ENCODE data around the gene ESYT3. TPM values are rescaled to one million over a fixed set of nuclear protein-coding genes. Genes with fewer than 3 reads are reported as not detected.
"Not testable (repeated sequence)": the region's sequence is repeated elsewhere in the genome, so short reads cannot be mapped to it uniquely, and the experiment has no call there.

The ESYT3 gene
- total RNA-seq, 4 donors from 2014 or later, result 0.57 to 2.9 (median 1.2) TPM

DNA sequence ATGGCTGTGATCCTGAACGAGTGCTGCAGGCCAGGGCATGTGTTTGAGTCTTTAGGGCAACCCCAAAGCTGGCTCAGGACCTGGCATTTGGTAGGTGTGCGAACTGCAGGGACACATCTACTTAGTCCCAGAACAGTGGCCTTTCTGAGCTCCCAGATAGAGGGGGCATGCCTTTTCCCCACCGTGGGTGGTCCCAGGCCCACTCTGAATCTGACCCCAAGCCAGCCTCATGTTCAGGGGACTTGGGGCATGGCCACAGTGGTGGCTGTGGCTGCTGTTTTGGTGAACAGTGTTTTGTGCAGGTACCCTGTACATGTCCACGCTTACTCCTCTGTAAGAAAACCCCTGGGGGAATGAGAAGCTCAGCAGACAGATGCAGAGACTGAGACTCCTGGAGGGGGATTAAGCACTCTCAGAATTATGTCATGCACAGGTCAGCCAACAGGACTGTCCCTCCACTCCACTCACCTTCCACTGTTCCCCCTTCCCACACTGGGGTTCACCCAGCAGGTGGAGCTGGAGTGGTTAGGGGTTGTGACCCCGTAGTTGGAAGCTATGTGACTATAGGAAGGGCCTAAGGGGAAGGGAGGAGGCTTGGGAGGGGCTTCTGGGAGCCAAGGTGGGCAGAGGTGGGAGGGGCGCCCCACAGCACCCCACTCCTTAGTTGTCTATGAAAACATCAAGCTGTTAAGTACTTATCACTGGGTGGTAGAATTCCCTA, 16.4 kb downstream of the ESYT3 start:
- TF ChIP-seq POLR2A (IDR thresholded peaks at IDR 0.05), result no peak
- no peak for DNase-seq
- 61 to 66% methylated on average over 3 to 5 of the region's 6 CpGs for WGBS, 2 donors
- H3K36me3 ChIP-seq, result no peaks in the 10 kb centered on the region
- H3K4me3 ChIP-seq, result no peak overlapping the region
- intact Hi-C loops (cut with DNase I), result no loop called here
- no peaks in the 10 kb centered on the region for H3K9me3 ChIP-seq
- H3K4me1 ChIP-seq, result peaks cover 0 to 4% (median 0%) of the 10 kb centered on the region in 3 donors
- H3K27ac ChIP-seq, result no peak overlapping the region
- peaks cover 0 to 6% (median 0%) of the 10 kb centered on the region in 4 donors for H3K27me3 ChIP-seq

DNA sequence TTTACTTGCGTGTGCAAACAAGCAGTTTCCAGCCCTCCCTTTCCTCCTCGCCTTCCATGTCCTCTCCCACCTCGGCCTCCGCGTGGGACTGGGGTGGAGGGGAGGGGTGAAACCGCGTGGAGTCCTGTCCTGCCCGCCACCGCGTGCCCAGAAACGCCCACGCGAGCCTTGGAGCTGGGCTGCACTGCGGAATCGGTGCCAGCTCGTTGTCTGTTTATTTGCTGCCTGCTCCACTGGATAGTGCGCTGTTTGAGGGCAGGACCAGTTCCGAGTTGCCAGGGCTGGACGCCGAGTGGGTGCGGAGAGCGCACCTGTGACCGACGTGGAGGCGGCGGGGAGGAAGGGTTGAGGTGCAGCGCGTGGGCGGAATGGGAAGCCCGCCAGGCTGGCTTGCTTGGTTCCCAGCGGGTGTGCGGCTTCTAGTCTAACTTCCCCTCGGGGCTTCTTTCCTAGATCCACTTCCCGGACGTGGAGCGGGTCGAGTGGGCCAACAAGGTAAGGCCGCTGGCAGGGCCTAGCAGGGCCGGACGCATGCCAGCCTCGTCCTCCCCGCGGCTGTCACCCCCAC, 17.3 kb downstream of the ESYT3 start:
- Histone ChIP-seq H3K27me3 (peaks cover 0 to 6% (median 0%) of the 10 kb centered on the region in 4 donors), H3K4me3 (no peak overlapping the region), H3K27ac (no peak overlapping the region), H3K36me3 (no peaks in the 10 kb centered on the region), H3K9me3 (no peaks in the 10 kb centered on the region), H3K4me1 (peaks cover 0 to 4% (median 0%) of the 10 kb centered on the region in 3 donors)
- no peak for DNase-seq
- intact Hi-C loops (cut with DNase I), result no loop called here
- TF ChIP-seq, protein P1, sequence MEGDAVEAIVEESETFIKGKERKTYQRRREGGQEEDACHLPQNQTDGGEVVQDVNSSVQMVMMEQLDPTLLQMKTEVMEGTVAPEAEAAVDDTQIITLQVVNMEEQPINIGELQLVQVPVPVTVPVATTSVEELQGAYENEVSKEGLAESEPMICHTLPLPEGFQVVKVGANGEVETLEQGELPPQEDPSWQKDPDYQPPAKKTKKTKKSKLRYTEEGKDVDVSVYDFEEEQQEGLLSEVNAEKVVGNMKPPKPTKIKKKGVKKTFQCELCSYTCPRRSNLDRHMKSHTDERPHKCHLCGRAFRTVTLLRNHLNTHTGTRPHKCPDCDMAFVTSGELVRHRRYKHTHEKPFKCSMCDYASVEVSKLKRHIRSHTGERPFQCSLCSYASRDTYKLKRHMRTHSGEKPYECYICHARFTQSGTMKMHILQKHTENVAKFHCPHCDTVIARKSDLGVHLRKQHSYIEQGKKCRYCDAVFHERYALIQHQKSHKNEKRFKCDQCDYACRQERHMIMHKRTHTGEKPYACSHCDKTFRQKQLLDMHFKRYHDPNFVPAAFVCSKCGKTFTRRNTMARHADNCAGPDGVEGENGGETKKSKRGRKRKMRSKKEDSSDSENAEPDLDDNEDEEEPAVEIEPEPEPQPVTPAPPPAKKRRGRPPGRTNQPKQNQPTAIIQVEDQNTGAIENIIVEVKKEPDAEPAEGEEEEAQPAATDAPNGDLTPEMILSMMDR (IDR thresholded peaks at IDR 0.05), result no peak
- TF ChIP-seq POLR2A (IDR thresholded peaks at IDR 0.05), result no peak
- 77 to 92% methylated on average over 19 to 31 of the region's 43 CpGs for WGBS, 2 donors

DNA sequence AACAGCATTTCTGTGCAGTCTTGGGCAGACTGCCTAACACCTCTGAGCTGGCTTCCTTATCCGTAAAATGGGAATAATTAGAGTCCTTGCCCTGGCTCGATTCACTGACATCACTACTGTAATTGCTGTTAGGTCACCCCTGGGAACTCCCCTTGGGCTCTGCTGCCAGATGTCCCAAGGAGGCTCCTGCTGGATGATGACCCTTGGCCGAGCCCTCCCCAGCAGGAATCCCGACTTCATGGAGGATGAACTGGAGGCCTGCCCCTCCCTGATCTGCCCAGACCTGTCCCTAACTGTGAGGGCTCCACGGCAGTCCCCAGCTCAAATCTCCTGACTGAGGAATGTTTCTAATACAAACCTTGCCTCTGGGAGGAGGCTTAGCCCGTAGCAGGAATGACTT, 18.0 kb downstream of the ESYT3 start:
- peaks cover 0 to 4% (median 0%) of the 10 kb centered on the region in 3 donors for H3K4me1 ChIP-seq
- DNase-seq, result no peak
- peaks cover 0 to 6% (median 0%) of the 10 kb centered on the region in 4 donors for H3K27me3 ChIP-seq
- no peaks in the 10 kb centered on the region for H3K9me3 ChIP-seq
- 12 to 38% methylated on average over 2 to 4 of the region's 6 CpGs for WGBS, 2 donors
- H3K4me3 ChIP-seq, result no peak overlapping the region
- no peak overlapping the region for H3K27ac ChIP-seq
- H3K36me3 ChIP-seq, result no peaks in the 10 kb centered on the region
- intact Hi-C loops (cut with DNase I), result no loop called here
- TF ChIP-seq POLR2A (IDR thresholded peaks at IDR 0.05), result no peak
- TF ChIP-seq, protein P1 (IDR thresholded peaks at IDR 0.05), result no peak

DNA sequence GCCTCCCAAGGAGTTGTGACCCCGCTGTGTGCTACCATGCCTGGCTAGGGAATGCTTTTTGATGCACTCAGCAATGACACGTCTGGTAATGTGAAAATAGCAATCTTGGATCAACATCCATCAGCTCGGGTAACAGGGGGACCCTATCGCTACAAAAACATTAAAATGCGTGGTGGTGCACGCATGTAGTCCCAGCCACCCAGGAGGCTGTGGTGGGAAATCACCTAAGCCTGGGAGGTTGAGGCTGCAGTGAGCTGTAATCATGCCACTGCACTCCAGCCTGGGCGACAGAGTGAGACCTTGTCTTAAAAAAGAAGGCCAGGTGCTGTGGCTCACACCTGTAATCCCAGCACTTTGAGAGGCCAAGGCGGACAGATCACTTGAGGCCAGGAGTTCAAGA, 19.5 kb downstream of the ESYT3 start:
- H3K27me3 ChIP-seq; DNase-seq; H3K36me3 ChIP-seq; H3K4me1 ChIP-seq; H3K4me3 ChIP-seq; H3K9me3 ChIP-seq; intact Hi-C loops (cut with DNase I); H3K27ac ChIP-seq: not testable (repeated sequence)
- WGBS, 2 donors, result 79 to 84% methylated on average over 5 to 8 of the region's 8 CpGs

DNA sequence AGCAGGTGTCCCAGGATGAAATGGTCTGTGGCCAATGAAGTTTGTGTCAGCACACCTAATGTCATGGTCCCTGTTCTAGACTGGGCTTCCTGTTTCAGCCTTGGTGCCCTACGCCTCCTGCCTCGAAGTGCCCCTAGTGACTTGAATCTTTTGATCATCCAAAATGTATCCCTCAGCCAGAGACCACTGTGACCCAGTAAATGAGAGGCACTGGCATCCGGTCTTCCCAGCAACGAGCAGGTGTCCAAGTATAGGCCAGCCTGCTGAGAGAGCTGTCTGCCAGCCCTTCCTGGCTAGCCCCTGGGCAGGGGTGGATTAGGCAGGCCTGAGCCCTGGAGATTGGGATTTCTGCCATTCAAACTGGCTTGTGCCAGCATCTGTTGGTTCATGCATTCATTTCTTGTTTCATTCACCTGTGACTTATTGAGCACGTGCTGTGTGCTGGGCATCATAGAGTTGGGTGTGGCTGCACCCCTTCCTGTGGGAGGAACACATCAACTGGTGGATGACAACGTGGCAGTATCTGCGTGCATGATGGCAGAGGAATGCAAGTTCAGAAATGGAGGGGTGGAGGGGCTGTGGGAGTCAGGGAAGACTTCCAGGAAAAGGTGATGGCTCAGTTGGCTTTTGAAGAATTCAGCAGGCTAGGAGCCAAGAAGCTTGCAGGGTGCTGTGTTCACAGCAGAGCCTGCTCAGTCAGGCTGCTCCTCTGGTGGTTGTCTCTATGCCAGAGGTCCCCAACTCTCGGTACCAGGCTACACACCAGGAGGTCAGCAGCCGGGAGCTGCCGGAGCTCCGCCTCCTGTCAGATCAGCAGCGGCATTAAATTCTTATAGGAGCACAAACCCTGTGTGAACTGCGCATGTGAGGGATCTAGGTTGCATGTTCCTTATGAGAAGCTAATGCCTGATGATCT, 21.6 kb downstream of the ESYT3 start:
- Histone ChIP-seq H3K27ac (no peak overlapping the region), H3K9me3 (no peaks in the 10 kb centered on the region), H3K36me3 (no peaks in the 10 kb centered on the region), H3K4me1 (peaks cover 0 to 4% (median 0%) of the 10 kb centered on the region in 3 donors), H3K4me3 (no peak overlapping the region), H3K27me3 (peaks cover 0 to 6% (median 0%) of the 10 kb centered on the region in 4 donors)
- intact Hi-C loops (cut with DNase I), result no loop called here
- WGBS, 2 donors, result 65% methylated on average over 7 to 11 of the region's 13 CpGs
- DNase-seq, result no peak
- no peak for TF ChIP-seq POLR2A (IDR thresholded peaks at IDR 0.05)
- TF ChIP-seq, protein P1 (IDR thresholded peaks at IDR 0.05), result no peak
